ENCODE data around the gene MAP2K5.

- no peak for TF ChIP-seq POLR2A (IDR thresholded peaks at IDR 0.05; ENCODE audit: low read length)
- no peak for TF ChIP-seq GATA1 (IDR thresholded peaks at IDR 0.05; ENCODE audit: low read depth, low read length)
These were observed 287.4 kb downstream of the MAP2K5 start for GRCh38 chr15:67829647-67830504.
